ENCODE measurements around the gene TEX10. TPM values are rescaled to one million over a fixed set of nuclear protein-coding genes. Genes with fewer than 3 reads are reported as not detected.
A peak's percentile ranks its signal among the peaks of the same experiment; 100 is the strongest.

TEX10 gene
- total and polyA plus RNA-seq, 9 of the 15 experiments (the other 6 are each of a cell fraction or from before 2014, with no cell fraction given), result 27.8 to 60.0 (median 47.9) TPM

DNA sequence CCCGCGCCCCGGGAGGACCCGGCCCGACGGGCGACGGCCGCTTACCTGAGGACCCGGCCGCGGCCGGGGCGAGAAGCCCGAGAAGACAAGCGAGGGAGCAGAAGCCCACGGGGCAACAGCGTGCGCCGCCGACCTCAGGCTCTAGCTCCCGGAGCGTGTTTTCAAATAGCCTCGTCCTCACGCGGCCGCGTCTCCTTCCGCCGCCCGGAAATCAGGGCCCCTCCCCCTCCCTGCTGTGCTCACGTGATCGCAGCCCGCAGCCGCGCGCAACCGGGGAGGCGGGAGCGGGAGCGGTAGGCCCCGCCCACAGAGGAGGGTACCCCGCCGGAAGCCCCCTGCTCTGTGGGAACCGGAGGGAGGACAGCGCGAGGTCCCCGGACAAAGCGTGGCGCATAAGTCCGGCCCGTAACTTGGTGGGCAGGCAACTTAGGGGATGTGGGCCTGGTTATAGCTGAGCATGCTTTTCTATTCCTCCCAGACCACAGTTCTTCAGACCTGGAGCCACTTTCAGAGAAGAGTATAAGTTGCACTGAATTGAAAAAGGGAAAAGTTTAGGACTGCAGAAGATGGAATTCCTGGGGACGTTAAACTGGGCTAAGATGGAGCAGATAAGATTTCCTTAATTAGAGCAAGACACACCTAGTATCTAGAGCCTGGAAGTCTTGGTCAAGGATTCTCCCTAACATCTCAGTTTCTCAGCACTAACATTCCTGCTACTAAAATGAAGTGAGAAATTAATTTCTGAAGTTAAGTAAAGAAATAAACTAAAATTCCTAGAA lies at the start of gene TEX10 (continued):
- TF ChIP-seq, protein P1, sequence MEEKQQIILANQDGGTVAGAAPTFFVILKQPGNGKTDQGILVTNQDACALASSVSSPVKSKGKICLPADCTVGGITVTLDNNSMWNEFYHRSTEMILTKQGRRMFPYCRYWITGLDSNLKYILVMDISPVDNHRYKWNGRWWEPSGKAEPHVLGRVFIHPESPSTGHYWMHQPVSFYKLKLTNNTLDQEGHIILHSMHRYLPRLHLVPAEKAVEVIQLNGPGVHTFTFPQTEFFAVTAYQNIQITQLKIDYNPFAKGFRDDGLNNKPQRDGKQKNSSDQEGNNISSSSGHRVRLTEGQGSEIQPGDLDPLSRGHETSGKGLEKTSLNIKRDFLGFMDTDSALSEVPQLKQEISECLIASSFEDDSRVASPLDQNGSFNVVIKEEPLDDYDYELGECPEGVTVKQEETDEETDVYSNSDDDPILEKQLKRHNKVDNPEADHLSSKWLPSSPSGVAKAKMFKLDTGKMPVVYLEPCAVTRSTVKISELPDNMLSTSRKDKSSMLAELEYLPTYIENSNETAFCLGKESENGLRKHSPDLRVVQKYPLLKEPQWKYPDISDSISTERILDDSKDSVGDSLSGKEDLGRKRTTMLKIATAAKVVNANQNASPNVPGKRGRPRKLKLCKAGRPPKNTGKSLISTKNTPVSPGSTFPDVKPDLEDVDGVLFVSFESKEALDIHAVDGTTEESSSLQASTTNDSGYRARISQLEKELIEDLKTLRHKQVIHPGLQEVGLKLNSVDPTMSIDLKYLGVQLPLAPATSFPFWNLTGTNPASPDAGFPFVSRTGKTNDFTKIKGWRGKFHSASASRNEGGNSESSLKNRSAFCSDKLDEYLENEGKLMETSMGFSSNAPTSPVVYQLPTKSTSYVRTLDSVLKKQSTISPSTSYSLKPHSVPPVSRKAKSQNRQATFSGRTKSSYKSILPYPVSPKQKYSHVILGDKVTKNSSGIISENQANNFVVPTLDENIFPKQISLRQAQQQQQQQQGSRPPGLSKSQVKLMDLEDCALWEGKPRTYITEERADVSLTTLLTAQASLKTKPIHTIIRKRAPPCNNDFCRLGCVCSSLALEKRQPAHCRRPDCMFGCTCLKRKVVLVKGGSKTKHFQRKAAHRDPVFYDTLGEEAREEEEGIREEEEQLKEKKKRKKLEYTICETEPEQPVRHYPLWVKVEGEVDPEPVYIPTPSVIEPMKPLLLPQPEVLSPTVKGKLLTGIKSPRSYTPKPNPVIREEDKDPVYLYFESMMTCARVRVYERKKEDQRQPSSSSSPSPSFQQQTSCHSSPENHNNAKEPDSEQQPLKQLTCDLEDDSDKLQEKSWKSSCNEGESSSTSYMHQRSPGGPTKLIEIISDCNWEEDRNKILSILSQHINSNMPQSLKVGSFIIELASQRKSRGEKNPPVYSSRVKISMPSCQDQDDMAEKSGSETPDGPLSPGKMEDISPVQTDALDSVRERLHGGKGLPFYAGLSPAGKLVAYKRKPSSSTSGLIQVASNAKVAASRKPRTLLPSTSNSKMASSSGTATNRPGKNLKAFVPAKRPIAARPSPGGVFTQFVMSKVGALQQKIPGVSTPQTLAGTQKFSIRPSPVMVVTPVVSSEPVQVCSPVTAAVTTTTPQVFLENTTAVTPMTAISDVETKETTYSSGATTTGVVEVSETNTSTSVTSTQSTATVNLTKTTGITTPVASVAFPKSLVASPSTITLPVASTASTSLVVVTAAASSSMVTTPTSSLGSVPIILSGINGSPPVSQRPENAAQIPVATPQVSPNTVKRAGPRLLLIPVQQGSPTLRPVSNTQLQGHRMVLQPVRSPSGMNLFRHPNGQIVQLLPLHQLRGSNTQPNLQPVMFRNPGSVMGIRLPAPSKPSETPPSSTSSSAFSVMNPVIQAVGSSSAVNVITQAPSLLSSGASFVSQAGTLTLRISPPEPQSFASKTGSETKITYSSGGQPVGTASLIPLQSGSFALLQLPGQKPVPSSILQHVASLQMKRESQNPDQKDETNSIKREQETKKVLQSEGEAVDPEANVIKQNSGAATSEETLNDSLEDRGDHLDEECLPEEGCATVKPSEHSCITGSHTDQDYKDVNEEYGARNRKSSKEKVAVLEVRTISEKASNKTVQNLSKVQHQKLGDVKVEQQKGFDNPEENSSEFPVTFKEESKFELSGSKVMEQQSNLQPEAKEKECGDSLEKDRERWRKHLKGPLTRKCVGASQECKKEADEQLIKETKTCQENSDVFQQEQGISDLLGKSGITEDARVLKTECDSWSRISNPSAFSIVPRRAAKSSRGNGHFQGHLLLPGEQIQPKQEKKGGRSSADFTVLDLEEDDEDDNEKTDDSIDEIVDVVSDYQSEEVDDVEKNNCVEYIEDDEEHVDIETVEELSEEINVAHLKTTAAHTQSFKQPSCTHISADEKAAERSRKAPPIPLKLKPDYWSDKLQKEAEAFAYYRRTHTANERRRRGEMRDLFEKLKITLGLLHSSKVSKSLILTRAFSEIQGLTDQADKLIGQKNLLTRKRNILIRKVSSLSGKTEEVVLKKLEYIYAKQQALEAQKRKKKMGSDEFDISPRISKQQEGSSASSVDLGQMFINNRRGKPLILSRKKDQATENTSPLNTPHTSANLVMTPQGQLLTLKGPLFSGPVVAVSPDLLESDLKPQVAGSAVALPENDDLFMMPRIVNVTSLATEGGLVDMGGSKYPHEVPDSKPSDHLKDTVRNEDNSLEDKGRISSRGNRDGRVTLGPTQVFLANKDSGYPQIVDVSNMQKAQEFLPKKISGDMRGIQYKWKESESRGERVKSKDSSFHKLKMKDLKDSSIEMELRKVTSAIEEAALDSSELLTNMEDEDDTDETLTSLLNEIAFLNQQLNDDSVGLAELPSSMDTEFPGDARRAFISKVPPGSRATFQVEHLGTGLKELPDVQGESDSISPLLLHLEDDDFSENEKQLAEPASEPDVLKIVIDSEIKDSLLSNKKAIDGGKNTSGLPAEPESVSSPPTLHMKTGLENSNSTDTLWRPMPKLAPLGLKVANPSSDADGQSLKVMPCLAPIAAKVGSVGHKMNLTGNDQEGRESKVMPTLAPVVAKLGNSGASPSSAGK (IDR thresholded peaks at IDR 0.05), result peak; percentile 94
- no peak for TF ChIP-seq ZC3H11A (IDR thresholded peaks at IDR 0.05; ENCODE audit: low read depth, low read length)
- peak; percentile 71 for TF ChIP-seq ZNF316 (IDR thresholded peaks at IDR 0.05)
- TF ChIP-seq ZNF175 (CRISPR knock-in tag; IDR thresholded peaks at IDR 0.05; ENCODE audit: low read depth), result no peak
- TF ChIP-seq, protein P2, sequence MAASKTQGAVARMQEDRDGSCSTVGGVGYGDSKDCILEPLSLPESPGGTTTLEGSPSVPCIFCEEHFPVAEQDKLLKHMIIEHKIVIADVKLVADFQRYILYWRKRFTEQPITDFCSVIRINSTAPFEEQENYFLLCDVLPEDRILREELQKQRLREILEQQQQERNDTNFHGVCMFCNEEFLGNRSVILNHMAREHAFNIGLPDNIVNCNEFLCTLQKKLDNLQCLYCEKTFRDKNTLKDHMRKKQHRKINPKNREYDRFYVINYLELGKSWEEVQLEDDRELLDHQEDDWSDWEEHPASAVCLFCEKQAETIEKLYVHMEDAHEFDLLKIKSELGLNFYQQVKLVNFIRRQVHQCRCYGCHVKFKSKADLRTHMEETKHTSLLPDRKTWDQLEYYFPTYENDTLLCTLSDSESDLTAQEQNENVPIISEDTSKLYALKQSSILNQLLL (CRISPR knock-in tag; IDR thresholded peaks at IDR 0.05; ENCODE audit: borderline replicate concordance), result no peak
- TF ChIP-seq, protein P3, sequence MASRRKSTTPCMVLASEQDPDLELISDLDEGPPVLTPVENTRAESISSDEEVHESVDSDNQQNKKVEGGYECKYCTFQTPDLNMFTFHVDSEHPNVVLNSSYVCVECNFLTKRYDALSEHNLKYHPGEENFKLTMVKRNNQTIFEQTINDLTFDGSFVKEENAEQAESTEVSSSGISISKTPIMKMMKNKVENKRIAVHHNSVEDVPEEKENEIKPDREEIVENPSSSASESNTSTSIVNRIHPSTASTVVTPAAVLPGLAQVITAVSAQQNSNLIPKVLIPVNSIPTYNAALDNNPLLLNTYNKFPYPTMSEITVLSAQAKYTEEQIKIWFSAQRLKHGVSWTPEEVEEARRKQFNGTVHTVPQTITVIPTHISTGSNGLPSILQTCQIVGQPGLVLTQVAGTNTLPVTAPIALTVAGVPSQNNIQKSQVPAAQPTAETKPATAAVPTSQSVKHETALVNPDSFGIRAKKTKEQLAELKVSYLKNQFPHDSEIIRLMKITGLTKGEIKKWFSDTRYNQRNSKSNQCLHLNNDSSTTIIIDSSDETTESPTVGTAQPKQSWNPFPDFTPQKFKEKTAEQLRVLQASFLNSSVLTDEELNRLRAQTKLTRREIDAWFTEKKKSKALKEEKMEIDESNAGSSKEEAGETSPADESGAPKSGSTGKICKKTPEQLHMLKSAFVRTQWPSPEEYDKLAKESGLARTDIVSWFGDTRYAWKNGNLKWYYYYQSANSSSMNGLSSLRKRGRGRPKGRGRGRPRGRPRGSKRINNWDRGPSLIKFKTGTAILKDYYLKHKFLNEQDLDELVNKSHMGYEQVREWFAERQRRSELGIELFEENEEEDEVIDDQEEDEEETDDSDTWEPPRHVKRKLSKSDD (conservative IDR thresholded peaks at IDR 0.05; ENCODE audit: low read length), result no peak
- no peak for TF ChIP-seq BRD9 (IDR thresholded peaks at IDR 0.05; ENCODE audit: low read depth, partially characterized antibody)
